VCaP (cell line): ENCODE measurements around the gene KMT2E.
A peak's percentile ranks its signal among the peaks of the same experiment; 100 is the strongest.

ENCODE experiments used
- H3K27ac ChIP-seq: fragments of 450-650 bp; 2 replicates; pipeline ENCODE4 v1.5.1; 2017
- CTCF ChIP-seq: fragments of 450-650 bp; conservative IDR thresholded peaks from 2 replicates; pipeline ENCODE4 v1.5.1; 2017; ENCODE audit warnings: mild to moderate bottlenecking, moderate library complexity

KMT2E gene

GRCh38 chr7:105137898-105138297 lies 123.9 kb downstream of the KMT2E start:
- no peak overlapping the region for H3K27ac ChIP-seq
- no peak for TF ChIP-seq CTCF

- no peak for TF ChIP-seq CTCF
- H3K27ac ChIP-seq: no peak overlapping the region
Observed at GRCh38 chr7:105139381-105139780, 125.4 kb downstream of the KMT2E start.

- peak; percentile 71 for TF ChIP-seq CTCF
- no peak overlapping the region for H3K27ac ChIP-seq
Observed at GRCh38 chr7:105141068-105141467, 127.1 kb downstream of the KMT2E start.

GRCh38 chr7:105149827-105150226 lies 135.8 kb downstream of the KMT2E start:
- no peak for TF ChIP-seq CTCF
- no peak overlapping the region for H3K27ac ChIP-seq

GRCh38 chr7:105151152-105151551 lies 137.1 kb downstream of the KMT2E start:
- no peak for TF ChIP-seq CTCF
- H3K27ac ChIP-seq: no peak overlapping the region

- H3K27ac ChIP-seq: no peak overlapping the region
- no peak for TF ChIP-seq CTCF
Observed at GRCh38 chr7:105153531-105153930, 139.5 kb downstream of the KMT2E start.

- no peak overlapping the region for H3K27ac ChIP-seq
- no peak for TF ChIP-seq CTCF
Observed at GRCh38 chr7:105154084-105154483, 140.1 kb downstream of the KMT2E start.

GRCh38 chr7:105156731-105157130 lies 142.7 kb downstream of the KMT2E start:
- TF ChIP-seq CTCF: no peak
- no peak overlapping the region for H3K27ac ChIP-seq
